K562 (cell line): Measurements from ENCODE around the gene MED16. TPM values are rescaled to one million over a fixed set of nuclear protein-coding genes. Genes with fewer than 3 reads are reported as not detected.
A peak's percentile ranks its signal among the peaks of the same experiment; 100 is the strongest.

Experiments used
- ATF4 ChIP-seq: fragments of 450-650 bp; formaldehyde crosslinking; IDR thresholded peaks from 2 replicates; pipeline ENCODE4 v1.4.0; 2022; ENCODE audit warnings: mild to moderate bottlenecking, moderate library complexity
- CCNT2 ChIP-seq: IDR thresholded peaks from 2 replicates; pipeline ENCODE4 v1.6.1; 2011; ENCODE audit warnings: borderline replicate concordance, low read depth, mild to moderate bottlenecking, moderate library complexity, mixed read lengths, low read length; ENCODE audit not compliant: insufficient read length; ENCODE audit errors: extremely low read depth
- CHD4 ChIP-seq: fragments of 200-600 bp; sonication (generic); IDR thresholded peaks from 3 replicates; pipeline ENCODE4 v1.6.1; 2012; ENCODE audit warnings: low read depth, mild to moderate bottlenecking, mixed read lengths, low read length, inconsistent platforms; ENCODE audit not compliant: insufficient read depth, insufficient replicate concordance, poor library complexity, severe bottlenecking
- TEAD2 ChIP-seq: fragments of 450-650 bp; IDR thresholded peaks from 2 replicates; pipeline ENCODE4 v1.6.1; 2016; ENCODE audit warnings: missing genetic modification characterization, control low read depth, missing compliant biosample characterization
- VEZF1 ChIP-seq: fragments of 200-800 bp; sonication (Bioruptor generic); IDR thresholded peaks from 2 replicates; pipeline ENCODE4 v1.6.1; 2017; ENCODE audit warnings: missing genetic modification characterization, missing compliant biosample characterization
- ZNF740 ChIP-seq, 3 experiments: fragments of 200-800 bp in 1 of 3; sonication (Bioruptor generic) in 1 of 3; sonication (generic) in 1 of 3; formaldehyde crosslinking in 1 of 3; IDR thresholded peaks; 2 replicates each; pipeline versions ENCODE4 v1.6.1 to v1.8.0; 2016 to 2022; ENCODE audit warnings: mild to moderate bottlenecking in 2 of 3, missing compliant biosample characterization in 2 of 3, missing genetic modification characterization in 2 of 3, missing genetic modification reagents in 1 of 3
- ZNF79 ChIP-seq: fragments of 250-450 bp; sonication (Bioruptor Pico); IDR thresholded peaks from 2 replicates; pipeline ENCODE4 v1.4.0; 2020; ENCODE audit warnings: low read depth, mild to moderate bottlenecking, moderate library complexity
- polyA plus RNA-seq, 8 experiments: library from polyadenylated mRNA; depleted of rRNA in 4 of 8; stranded (reverse) in 5 of 8; unstranded in 3 of 8; fragments of >200 nt; fragmentation: Nextera tagmentation in 2 of 8; fragmentation: Illumina TruSeq in 1 of 8; extraction: Ambion mirVana in 2 of 8; extraction: Trizol in 1 of 8; gene quantifications; 2 replicates each; pipeline versions ENCODE4 v1.2.1 to v1.2.3, GENCODE V29; 2011 to 2014; ENCODE audit warnings: inconsistent platforms in 1 of 8, missing spikeins in 1 of 8
- total RNA-seq, 7 experiments: library from RNA; depleted of rRNA in 6 of 7; stranded (reverse); fragments of >200 nt in 6 of 7; fragmentation: Illumina TruSeq in 2 of 7; extraction: Trizol in 2 of 7; gene quantifications; 2 replicates each; pipeline versions ENCODE4 v1.2.1 to v1.2.3, GENCODE V29; 2011 to 2021; ENCODE audit warnings: low replicate concordance in 1 of 7

MED16 gene
- total and polyA plus RNA-seq, 9 of the 15 experiments (the other 6 are each of a cell fraction or from before 2014, with no cell fraction given), result 0.89 to 59.9 (median 8.6) TPM

GRCh38 chr19:926589-927350 lies 33.8 kb upstream of the MED16 start (continued):
- TF ChIP-seq ZNF740 (CRISPR knock-in tag; IDR thresholded peaks at IDR 0.05) (peak; percentile 63; the same call in 1 of the 2 replicates), ZNF740 (tag; IDR thresholded peaks at IDR 0.05) (peak in 1 of 2 experiments; percentile 40; a peak in 2 of 4 replicates), ATF4 (CRISPR knock-in tag) (no peak), VEZF1 (CRISPR knock-in tag) (peak; percentile 61; the same call in 1 of the 2 replicates), TEAD2 (tag) (no peak), CCNT2 (peak; percentile 44), CHD4 (peak; percentile 47), ZNF79 (no peak)
